GM21737 (cell line): ENCODE results near the gene SPACA6.

Experiments
- ATAC-seq: cut with Tn5 transposase; IDR thresholded peaks from one replicate; pipeline ENCODE4 v1.9.1; 2021; ENCODE audit warnings: mild to moderate bottlenecking, moderate library complexity; ENCODE audit not compliant: unreplicated experiment

SPACA6 gene

GRCh38 chr19:51688671-51689571 lies 4.2 kb upstream of the SPACA6 start:
- no peak for ATAC-seq

DNA sequence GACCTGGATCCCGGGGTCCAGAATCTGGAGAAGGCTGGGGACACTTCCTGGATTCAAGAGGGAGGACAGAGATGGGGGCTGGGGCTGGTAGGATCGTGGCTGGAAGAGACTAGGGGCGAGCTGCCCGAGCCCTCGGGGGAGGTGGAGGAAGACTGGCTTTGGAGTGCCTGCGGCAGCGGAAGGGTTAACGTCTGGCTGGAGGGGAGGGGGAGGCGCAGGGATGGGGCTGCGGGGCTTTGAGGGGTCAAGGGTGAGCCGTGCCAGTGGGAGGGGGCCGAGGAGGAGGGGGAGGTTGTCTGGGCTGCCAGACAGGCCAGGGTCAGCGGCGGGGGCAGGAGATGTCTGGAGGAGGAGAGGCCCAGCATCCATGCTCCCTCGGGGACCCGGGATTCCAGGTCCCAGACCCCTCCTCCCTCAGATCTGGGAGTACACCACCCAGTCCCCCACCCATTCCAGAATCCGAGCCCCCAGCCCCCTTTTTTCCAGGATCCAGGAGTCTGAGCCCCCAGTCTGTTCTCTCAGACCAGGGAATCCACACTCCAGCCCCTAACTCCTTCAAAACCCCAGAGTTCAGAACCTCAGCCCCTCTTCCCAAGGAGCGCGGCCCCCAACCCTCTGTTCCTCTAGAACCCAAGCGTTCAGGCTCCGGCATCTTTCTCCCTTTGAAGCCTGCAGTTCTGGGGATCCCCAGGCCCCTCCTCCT lies 3.2 kb upstream of the SPACA6 start:
- no peak for ATAC-seq

GRCh38 chr19:51690454-51691073 lies 2.6 kb upstream of the SPACA6 start:
- no peak for ATAC-seq

- ATAC-seq: no peak
Measured at GRCh38 chr19:51691074-51691583, 2.0 kb upstream of the SPACA6 start.

- ATAC-seq: no peak
Measured at GRCh38 chr19:51691584-51692428, 1.3 kb upstream of the SPACA6 start.

GRCh38 chr19:51692468-51692867 lies 662 bp upstream of the SPACA6 start:
- ATAC-seq: no peak

DNA sequence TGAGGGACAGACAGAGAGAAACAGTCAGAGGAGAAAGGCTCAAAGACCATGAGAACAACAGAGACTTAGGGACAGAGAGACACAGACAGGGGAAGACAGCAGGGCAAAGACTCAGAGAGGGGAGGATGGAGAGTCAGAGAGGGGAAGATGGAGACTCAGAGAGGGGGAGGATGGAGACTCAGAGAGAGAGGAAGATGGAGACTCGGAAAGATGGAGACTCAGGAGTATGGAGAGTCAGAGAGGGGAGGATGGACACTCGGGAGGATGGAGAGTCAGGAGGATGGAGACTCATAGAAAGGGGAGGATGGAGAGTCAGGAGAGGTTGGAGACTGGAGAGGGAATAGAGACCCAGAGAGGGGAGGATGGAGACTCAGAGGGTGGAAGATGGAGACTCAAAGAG lies 689 bp downstream of the SPACA6 start:
- ATAC-seq: no peak

- no peak for ATAC-seq
Measured at GRCh38 chr19:51694318-51695085, 1.4 kb downstream of the SPACA6 start.

GRCh38 chr19:51695088-51695487 lies 2.0 kb downstream of the SPACA6 start:
- no peak for ATAC-seq

- ATAC-seq: no peak
Measured at GRCh38 chr19:51695702-51696315, 2.7 kb downstream of the SPACA6 start.

DNA sequence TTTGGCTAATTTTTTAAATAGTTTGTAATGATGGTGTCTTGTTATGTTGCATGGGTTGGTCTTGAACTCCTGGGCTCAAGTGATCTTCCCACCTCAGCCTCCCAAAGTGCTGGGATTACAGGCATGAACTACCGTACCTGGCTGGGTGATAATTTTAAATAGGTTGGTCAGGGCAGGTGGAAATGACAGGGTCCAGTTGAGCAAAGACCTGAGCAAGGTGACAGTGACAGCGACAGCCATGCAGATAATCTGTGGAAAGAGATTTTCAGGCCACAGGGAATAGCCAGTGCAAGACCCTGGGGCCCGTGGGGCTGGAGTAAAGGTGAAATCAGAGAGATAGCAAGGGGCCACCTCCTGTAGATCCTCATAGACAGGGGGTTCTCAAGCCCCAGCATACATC lies 3.5 kb downstream of the SPACA6 start:
- no peak for ATAC-seq

DNA sequence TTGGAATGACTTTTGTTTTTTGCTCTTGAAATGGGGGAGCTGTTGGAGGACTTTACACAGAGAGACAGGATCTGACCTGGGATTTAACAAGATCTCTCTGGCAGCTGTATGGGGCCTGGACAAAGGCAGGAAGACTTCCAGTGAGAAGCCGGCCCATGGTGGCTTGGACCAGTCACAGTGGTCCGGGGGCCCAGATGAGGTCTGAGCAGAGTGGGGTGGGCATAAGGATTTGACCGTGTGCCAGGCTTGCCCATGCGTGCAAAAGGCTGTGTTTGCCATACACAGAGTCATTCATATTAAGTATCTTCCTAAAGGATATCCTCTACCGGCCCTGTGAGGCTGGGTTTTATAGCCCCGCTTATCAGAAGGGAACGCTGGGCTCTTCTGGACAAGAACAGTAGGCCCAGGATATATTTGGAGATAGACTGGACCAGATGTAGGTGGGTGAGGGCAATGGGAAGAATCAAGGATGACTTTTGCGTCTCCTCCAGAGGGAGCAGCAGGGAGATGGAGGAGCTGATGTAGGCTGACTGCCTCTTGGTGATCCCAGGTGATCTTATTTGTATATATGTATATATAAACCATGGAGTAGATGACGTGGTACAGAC lies 4.1 kb downstream of the SPACA6 start:
- ATAC-seq: no peak

GRCh38 chr19:51698296-51698695 lies 5.2 kb downstream of the SPACA6 start:
- no peak for ATAC-seq

DNA sequence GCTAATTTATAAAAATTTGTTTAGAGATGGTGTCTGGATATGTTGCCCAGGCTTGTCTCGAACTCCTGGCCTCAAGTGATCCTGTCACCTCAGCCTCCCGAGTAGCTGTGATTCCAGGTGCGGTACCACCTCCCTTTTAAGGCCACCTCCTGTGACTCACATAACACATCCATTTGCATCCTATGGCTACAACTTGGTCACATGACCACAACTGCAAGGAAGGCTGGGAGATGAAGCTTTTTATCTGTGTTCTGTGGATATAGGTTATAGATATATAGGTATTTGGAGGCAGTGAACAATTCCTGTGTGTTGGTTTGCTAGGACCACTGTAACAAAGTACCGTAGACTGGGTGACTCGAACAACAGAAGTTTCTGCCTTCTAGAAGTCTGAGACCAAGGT lies 6.0 kb downstream of the SPACA6 start:
- no peak for ATAC-seq

- ATAC-seq: no peak
Measured at GRCh38 chr19:51701468-51702100, 8.5 kb downstream of the SPACA6 start.

GRCh38 chr19:51702103-51702824 lies 9.1 kb downstream of the SPACA6 start:
- ATAC-seq: no peak

DNA sequence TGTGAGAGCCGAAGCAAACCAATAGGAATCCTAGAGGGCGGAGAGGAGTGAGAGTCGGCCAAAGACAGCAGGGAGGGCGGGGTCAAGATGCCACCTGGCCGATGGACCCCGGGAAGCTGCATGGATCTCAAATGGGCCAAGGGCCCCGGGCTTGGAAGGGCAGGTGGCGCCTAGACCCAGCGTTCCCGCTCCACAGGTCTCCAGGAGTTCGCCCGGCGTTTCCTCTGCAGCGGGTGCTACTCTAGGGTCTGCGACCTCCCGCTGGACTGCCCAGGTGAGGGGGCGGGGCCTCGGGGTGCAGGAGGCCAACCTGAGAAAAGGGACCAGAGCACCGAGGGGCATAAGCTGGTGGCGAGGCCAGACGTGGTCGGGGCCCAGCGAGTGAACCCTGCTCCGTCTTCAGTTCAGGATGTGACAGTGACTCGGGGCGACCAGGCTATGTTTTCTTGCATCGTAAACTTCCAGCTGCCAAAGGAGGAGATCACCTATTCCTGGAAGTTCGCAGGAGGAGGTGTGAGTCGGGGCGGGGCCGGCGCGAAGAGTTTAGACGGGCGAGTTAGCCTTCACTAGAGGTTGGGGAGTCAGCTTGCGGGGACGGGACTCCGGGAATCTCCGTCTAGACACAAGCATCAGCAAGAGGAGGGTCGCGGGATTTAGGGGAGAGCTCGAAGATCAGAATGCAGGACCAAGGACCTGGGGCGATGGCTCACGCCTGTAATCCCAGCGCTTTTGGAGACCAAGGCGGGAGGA lies 9.9 kb downstream of the SPACA6 start:
- ATAC-seq: no peak
